Astrocyte of the cerebellum (primary cell): ENCODE measurements around the gene MYLIP.

Source experiments
- DNase-seq: peaks from one replicate; pipeline ENCODE4 v3.0.0-alpha.2; 2011; ENCODE audit warnings: low read depth
- H3K4me3 ChIP-seq: 2 replicates; pipeline ENCODE4 v1.5.1; 2011; ENCODE audit warnings: mild to moderate bottlenecking, low read depth, low read length, moderate library complexity
- CTCF ChIP-seq: IDR thresholded peaks from 2 replicates; pipeline ENCODE4 v1.5.1; 2012; ENCODE audit warnings: low read length, low read depth, moderate library complexity, mild to moderate bottlenecking; ENCODE audit errors: missing control alignments
- in situ Hi-C: cut with HindIII; loops from 2 replicates; pipeline ENCODE4 v1.10.0; 2017; ENCODE audit warnings: low sequenced_read_pairs

Gene MYLIP

GRCh38 chr6:16118825-16119224 is 10.1 kb upstream of the MYLIP start:
- in situ Hi-C loops = no loop called here
- H3K4me3 ChIP-seq = no peak overlapping the region
- TF ChIP-seq CTCF = no peak
- no peak for DNase-seq

GRCh38 chr6:16121339-16121738 is 7.5 kb upstream of the MYLIP start:
- no peak for TF ChIP-seq CTCF
- DNase-seq = no peak
- H3K4me3 ChIP-seq = no peak overlapping the region

GRCh38 chr6:16122197-16122596 is 6.7 kb upstream of the MYLIP start:
- in situ Hi-C loops = no loop called here
- H3K4me3 ChIP-seq = no peak overlapping the region
- TF ChIP-seq CTCF = no peak
- no peak for DNase-seq

More at GRCh38 chr6:16121339-16121738, 7.5 kb upstream of the MYLIP start:
- in situ Hi-C loops = no loop called here

GRCh38 chr6:16124198-16125180 is 4.4 kb upstream of the MYLIP start:
- no peak overlapping the region for H3K4me3 ChIP-seq
- no peak for DNase-seq
- no peak for TF ChIP-seq CTCF
- in situ Hi-C loops = no loop called here

GRCh38 chr6:16126056-16126455 is 2.8 kb upstream of the MYLIP start:
- no peak for TF ChIP-seq CTCF
- in situ Hi-C loops = no loop called here
- no peak overlapping the region for H3K4me3 ChIP-seq
- DNase-seq = no peak

- no peak for DNase-seq
- no peak overlapping the region for H3K4me3 ChIP-seq
- TF ChIP-seq CTCF = no peak
- in situ Hi-C loops = no loop called here
These were observed 2.0 kb upstream of the MYLIP start for GRCh38 chr6:16126861-16127260.
